Endothelial cell of umbilical vein (primary cell): ENCODE results near the gene MGAT1. TPM values are rescaled to one million over a fixed set of nuclear protein-coding genes. Genes with fewer than 3 reads are reported as not detected.

Experiments
- BruUV-seq: library from RNA; stranded (reverse); fragments of 400-500 nt; replicated peaks from 2 replicates; lab custom pipeline; 2021; lab: Mats Ljungman, UMichigan
- CTCF ChIA-PET: fragments of 300-600, 350-600 bp; sonication (Branson Sonifier 250); formaldehyde crosslinking; loops from one replicate; lab custom pipeline; 2021; ENCODE audit warnings: antibody characterized with exemption, inconsistent platforms; lab: Charles Lee
- POLR2A ChIA-PET: fragments of 300-600, 350-600 bp; sonication (Branson Sonifier 250); formaldehyde crosslinking; loops from one replicate; lab custom pipeline; 2021; ENCODE audit warnings: antibody characterized with exemption, inconsistent platforms; lab: Charles Lee
- DNase-seq: peaks from one replicate; pipeline ENCODE4 v3.0.0-alpha.2; 2011; ENCODE audit warnings: low read depth, low spot score
- FAIRE-seq: peaks from 2 replicates; lab custom pipeline; 2011; peaks lifted over from hg19 to GRCh38; lab: Jason Lieb, UNC
- H2AFZ ChIP-seq: 2 replicates; pipeline ENCODE4 v1.6.0; 2012; ENCODE audit warnings: low read depth, low read length, control low read depth, inconsistent platforms
- H3K27ac ChIP-seq: 2 replicates; pipeline ENCODE4 v1.5.1; 2011; ENCODE audit warnings: low read depth, mild to moderate bottlenecking, control low read depth, low read length, moderate library complexity; ENCODE audit not compliant: insufficient read depth
- H3K27me3 ChIP-seq, 2 experiments: 2 replicates each; pipeline versions ENCODE4 v1.6.0 to v1.6.1; 2011; ENCODE audit warnings: low read length in 2 of 2, mixed read lengths in 1 of 2; ENCODE audit not compliant: control insufficient read depth in 2 of 2, insufficient read depth in 2 of 2
- H3K36me3 ChIP-seq, 2 experiments: 2 replicates in 1 of 2; 3 replicates in 1 of 2; pipeline ENCODE4 v1.5.1; 2011; ENCODE audit warnings: low read length in 2 of 2, mild to moderate bottlenecking in 1 of 2, moderate library complexity in 1 of 2; ENCODE audit not compliant: control insufficient read depth in 2 of 2, insufficient read depth in 2 of 2; ENCODE audit errors: extremely low read depth in 1 of 2
- H3K4me1 ChIP-seq: 3 replicates; pipeline ENCODE4 v1.5.1; 2011; ENCODE audit warnings: mild to moderate bottlenecking, low read length; ENCODE audit not compliant: control insufficient read depth, insufficient read depth; ENCODE audit errors: extremely low read depth
- H3K4me2 ChIP-seq: 2 replicates; pipeline ENCODE4 v1.6.1; 2011; ENCODE audit warnings: low read length, control low read depth, mixed read lengths; ENCODE audit not compliant: insufficient read depth
- H3K4me3 ChIP-seq, 3 experiments: fragments of 200-600 bp in 1 of 3; sonication (generic), shearing (Covaris generic) in 1 of 3; replicated peaks in 1 of 3; 2 replicates each; pipeline ENCODE4 v1.5.1; 2011 to 2016; ENCODE audit warnings: control low read depth in 3 of 3, low read length in 3 of 3, mild to moderate bottlenecking in 2 of 3, inconsistent platforms in 1 of 3, low read depth in 1 of 3, moderate library complexity in 1 of 3; ENCODE audit not compliant: insufficient read depth in 1 of 3
- H3K79me2 ChIP-seq: 2 replicates; pipeline ENCODE4 v1.6.0; 2012; ENCODE audit warnings: low read length, inconsistent platforms; ENCODE audit not compliant: control insufficient read depth, insufficient read depth
- H3K9ac ChIP-seq: replicated peaks from 2 replicates; pipeline ENCODE3; 2011; ENCODE audit warnings: low read length, control low read depth; ENCODE audit not compliant: insufficient read depth; ENCODE audit errors: extremely low read depth
- H3K9me1 ChIP-seq: replicated peaks from 3 replicates; pipeline ENCODE4 v1.6.0; 2011; ENCODE audit warnings: mild to moderate bottlenecking, low read length; ENCODE audit not compliant: control insufficient read depth, insufficient read depth; ENCODE audit errors: extremely low read depth
- H3K9me3 ChIP-seq: replicated peaks from 2 replicates; pipeline ENCODE4 v1.5.1; 2012; ENCODE audit warnings: low read length, inconsistent platforms; ENCODE audit not compliant: control insufficient read depth, insufficient read depth
- H4K20me1 ChIP-seq: replicated peaks from 2 replicates; pipeline ENCODE3; 2011; ENCODE audit warnings: mild to moderate bottlenecking, low read length; ENCODE audit not compliant: control insufficient read depth, insufficient read depth; ENCODE audit errors: extremely low read depth
- EZH2 ChIP-seq: IDR thresholded peaks from 2 replicates; pipeline ENCODE4 v1.6.1; 2012; ENCODE audit warnings: borderline replicate concordance, low read depth, mild to moderate bottlenecking, moderate library complexity, low read length, inconsistent platforms; ENCODE audit not compliant: severe bottlenecking
- FOS ChIP-seq: IDR thresholded peaks from 2 replicates; pipeline ENCODE4 v1.6.1; 2011; ENCODE audit warnings: mild to moderate bottlenecking, low read length, moderate library complexity, borderline replicate concordance; ENCODE audit not compliant: insufficient read depth
- MYC ChIP-seq: IDR thresholded peaks from one replicate; pipeline ENCODE4 v1.6.1; 2011; ENCODE audit warnings: mild to moderate bottlenecking, low read depth, low read length
- POLR2AphosphoS5 ChIP-seq: IDR thresholded peaks from 2 replicates; pipeline ENCODE4 v1.6.1; 2012; ENCODE audit warnings: low read depth, mild to moderate bottlenecking, control low read depth, low read length, moderate library complexity; ENCODE audit not compliant: insufficient read depth
- dilution Hi-C: fragments of 300-500 bp; cut with MboI; formaldehyde crosslinking; loops from one replicate; pipeline ENCODE4 v1.15.0; 2019; ENCODE audit warnings: low sequenced_read_pairs; ENCODE audit not compliant: extremely low pct_ligation_motif_present
- intact Hi-C: fragments of 100-400 bp; cut with micrococcal nuclease; formaldehyde crosslinking; loops from one replicate; pipeline ENCODE4 v1.10.0; 2022
- polyA plus RNA-seq, 4 experiments: library from polyadenylated mRNA; depleted of rRNA in 3 of 4; stranded (reverse) in 3 of 4; unstranded in 1 of 4; fragments of >200 nt; gene quantifications; 2 replicates each; pipeline versions ENCODE4 v1.2.1 to v1.2.3, GENCODE V29; 2011 to 2012; ENCODE audit warnings: missing spikeins in 1 of 4
- total RNA-seq: library from RNA; stranded (reverse); gene quantifications from 2 replicates; pipeline ENCODE4 v1.2.3, GENCODE V29; 2021
- TF ChIP-seq, protein P1 (sequence below), 2 donors: IDR thresholded peaks; 1 replicate in 1 of 2; 2 replicates in 1 of 2; pipeline ENCODE4 v1.5.1; 2011; ENCODE audit warnings: low read length in 2 of 2, mild to moderate bottlenecking in 2 of 2, moderate library complexity in 2 of 2, control low read depth in 1 of 2, inconsistent platforms in 1 of 2, low read depth in 1 of 2; ENCODE audit not compliant: insufficient read depth in 1 of 2; ENCODE audit errors: extremely low read depth in 1 of 2

The MGAT1 gene
- total and polyA plus RNA-seq, 2 donors (not counting 3 experiments of a cell fraction or from before 2014, with no cell fraction given), result 123 to 126 TPM

DNA sequence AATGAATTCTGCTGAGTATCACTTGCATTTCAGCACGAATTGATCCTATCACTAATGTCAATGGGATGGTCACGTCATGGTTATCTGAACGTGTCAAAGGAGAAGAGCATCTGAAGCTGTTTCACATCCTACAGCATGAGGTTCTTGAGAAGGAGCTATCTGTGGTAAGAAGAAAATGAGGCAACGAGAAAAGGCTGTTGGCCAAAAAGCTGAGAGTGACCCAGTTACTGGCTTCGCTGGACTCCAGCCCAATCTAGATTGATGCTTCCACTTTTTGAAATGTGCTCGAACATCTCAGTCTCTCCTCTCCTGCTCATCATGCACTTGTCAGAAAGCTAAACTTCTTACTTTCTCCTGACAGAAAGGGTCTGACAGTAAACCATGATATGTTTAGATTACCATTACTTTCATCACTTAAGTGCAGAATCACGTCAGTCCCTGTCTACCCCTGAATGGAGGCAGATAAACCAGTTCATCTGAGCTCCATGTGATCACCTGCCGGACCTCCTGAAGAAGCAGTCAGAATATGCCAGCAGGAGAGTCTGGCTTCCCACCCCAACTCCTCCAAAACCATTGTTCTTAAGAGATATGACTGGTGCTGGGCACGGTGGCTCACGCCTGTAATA is 22.5 kb downstream of the MGAT1 start:
- no peak overlapping the region for H3K9ac ChIP-seq
- BruUV-seq, result no TSS peak
- no peak for TF ChIP-seq MYC
- no peak for TF ChIP-seq FOS
- TF ChIP-seq POLR2AphosphoS5, result no peak
- TF ChIP-seq, protein P1, sequence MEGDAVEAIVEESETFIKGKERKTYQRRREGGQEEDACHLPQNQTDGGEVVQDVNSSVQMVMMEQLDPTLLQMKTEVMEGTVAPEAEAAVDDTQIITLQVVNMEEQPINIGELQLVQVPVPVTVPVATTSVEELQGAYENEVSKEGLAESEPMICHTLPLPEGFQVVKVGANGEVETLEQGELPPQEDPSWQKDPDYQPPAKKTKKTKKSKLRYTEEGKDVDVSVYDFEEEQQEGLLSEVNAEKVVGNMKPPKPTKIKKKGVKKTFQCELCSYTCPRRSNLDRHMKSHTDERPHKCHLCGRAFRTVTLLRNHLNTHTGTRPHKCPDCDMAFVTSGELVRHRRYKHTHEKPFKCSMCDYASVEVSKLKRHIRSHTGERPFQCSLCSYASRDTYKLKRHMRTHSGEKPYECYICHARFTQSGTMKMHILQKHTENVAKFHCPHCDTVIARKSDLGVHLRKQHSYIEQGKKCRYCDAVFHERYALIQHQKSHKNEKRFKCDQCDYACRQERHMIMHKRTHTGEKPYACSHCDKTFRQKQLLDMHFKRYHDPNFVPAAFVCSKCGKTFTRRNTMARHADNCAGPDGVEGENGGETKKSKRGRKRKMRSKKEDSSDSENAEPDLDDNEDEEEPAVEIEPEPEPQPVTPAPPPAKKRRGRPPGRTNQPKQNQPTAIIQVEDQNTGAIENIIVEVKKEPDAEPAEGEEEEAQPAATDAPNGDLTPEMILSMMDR (IDR thresholded peaks at IDR 0.05; ENCODE audit: extremely low read depth in 1 of 2, insufficient read depth in 1 of 2, low read depth in 1 of 2, low read length in 2 of 2), result no peak
- TF ChIP-seq EZH2, result no peak
- H3K4me1 ChIP-seq, result peaks cover 4% of the 10 kb centered on the region
- H3K36me3 ChIP-seq, result no peaks in the 10 kb centered on the region
- no peak overlapping the region for H3K4me3 ChIP-seq
- intact Hi-C loops (loop anchor here (10.0 kb wide), 1 partner anchor 305 kb away; no protein-coding TSS in a partner anchor), dilution Hi-C loops (no loop called here)
- H3K9me1 ChIP-seq, result no peaks in the 10 kb centered on the region
- DNase-seq, result no peak
- ChIA-PET POLR2A (no interaction called here), CTCF (no interaction called here)
- no peak overlapping the region for H3K27ac ChIP-seq
- H3K9me3 ChIP-seq, result no peaks in the 10 kb centered on the region
- H4K20me1 ChIP-seq, result no peaks in the 10 kb centered on the region
- no peak overlapping the region for H3K4me2 ChIP-seq
- no peak overlapping the region for H2AFZ ChIP-seq
- no peaks in the 10 kb centered on the region for H3K79me2 ChIP-seq
- H3K27me3 ChIP-seq, result no peaks in the 10 kb centered on the region
- peak; percentile 63 for FAIRE-seq
